ENCODE data around the gene ZNF546. TPM values are rescaled to one million over a fixed set of nuclear protein-coding genes. Genes with fewer than 3 reads are reported as not detected.

Gene ZNF546
- total RNA-seq, 1 experiment from 2014 or later: 3.6 TPM

- no peaks in the 10 kb centered on the region for H4K20me1 ChIP-seq (ENCODE audit: insufficient read depth)
- ChIA-PET POLR2A (ENCODE audit: unreplicated experiment) (no interaction called here), CTCF (no interaction called here)
- H3K4me3 ChIP-seq: no peak overlapping the region
- H3K4me1 ChIP-seq (replicated peaks; ENCODE audit: insufficient read depth): peaks cover 13% of the 10 kb centered on the region
- H3K79me2 ChIP-seq (ENCODE audit: low read depth): peaks cover 28% of the 10 kb centered on the region
- no peak overlapping the region for H2AFZ ChIP-seq
- no peaks in the 10 kb centered on the region for H3K9me2 ChIP-seq (ENCODE audit: insufficient read depth)
- peaks cover 14% of the 10 kb centered on the region; the same call in 1 of the 2 replicates for H3K36me3 ChIP-seq (ENCODE audit: low read depth)
- no peaks in the 10 kb centered on the region for H3K9me3 ChIP-seq (ENCODE audit: insufficient read depth, low read depth)
- H3K27ac ChIP-seq: no peak overlapping the region
- no peaks in the 10 kb centered on the region for H3K27me3 ChIP-seq (ENCODE audit: insufficient read depth, low read depth)
- no peaks in the 10 kb centered on the region; the same call in 1 of the 2 replicates for H3F3A ChIP-seq (ENCODE audit: insufficient read depth, low read depth)
- DNase-seq: no peak
- no peak overlapping the region for H3K4me2 ChIP-seq
- TF ChIP-seq EZH2 (IDR thresholded peaks at IDR 0.05; ENCODE audit: low read depth): no peak
- no peak for TF ChIP-seq CTCF (conservative IDR thresholded peaks at IDR 0.05)
- BruUV-seq (replicated peaks): no TSS peak
- intact Hi-C loops (cut with micrococcal nuclease; ENCODE audit: unreplicated experiment): no loop called here
Measured at GRCh38 chr19:39974377-39975155, 22.3 kb upstream of the ZNF546 start.

GRCh38 chr19:39982883-39983282 lies 14.0 kb upstream of the ZNF546 start:
- Histone ChIP-seq H3K27me3 (ENCODE audit: insufficient read depth, low read depth) (no peaks in the 10 kb centered on the region), H3K9me2 (ENCODE audit: insufficient read depth) (no peaks in the 10 kb centered on the region), H3K79me2 (ENCODE audit: low read depth) (no peaks in the 10 kb centered on the region), H3K4me1 (replicated peaks; ENCODE audit: insufficient read depth) (no peaks in the 10 kb centered on the region), H2AFZ (no peak overlapping the region), H3K4me2 (no peak overlapping the region), H3K36me3 (ENCODE audit: low read depth) (peaks cover 19% of the 10 kb centered on the region), H3F3A (ENCODE audit: insufficient read depth, low read depth) (peaks cover 16% of the 10 kb centered on the region), H3K27ac (no peak overlapping the region), H3K4me3 (no peak overlapping the region), H3K9me3 (ENCODE audit: insufficient read depth, low read depth) (peaks cover 23% of the 10 kb centered on the region), H4K20me1 (ENCODE audit: insufficient read depth) (peaks cover 5% of the 10 kb centered on the region; the same call in 1 of the 2 replicates)
- POLR2A ChIA-PET (ENCODE audit: unreplicated experiment): no interaction called here
- TF ChIP-seq CTCF (conservative IDR thresholded peaks at IDR 0.05) (no peak), EZH2 (IDR thresholded peaks at IDR 0.05; ENCODE audit: low read depth) (no peak)
- no peak for DNase-seq
- BruUV-seq (replicated peaks): no TSS peak
- intact Hi-C loops (cut with micrococcal nuclease; ENCODE audit: unreplicated experiment): no loop called here
- CTCF ChIA-PET: no interaction called here

- intact Hi-C loops (cut with micrococcal nuclease; ENCODE audit: unreplicated experiment): no loop called here
- POLR2A ChIA-PET (ENCODE audit: unreplicated experiment): no interaction called here
- Histone ChIP-seq H3K9me3 (ENCODE audit: insufficient read depth, low read depth) (peaks cover 24% of the 10 kb centered on the region), H3K27me3 (ENCODE audit: insufficient read depth, low read depth) (no peaks in the 10 kb centered on the region), H3K4me3 (no peak overlapping the region), H2AFZ (no peak overlapping the region), H3K36me3 (ENCODE audit: low read depth) (peaks cover 19% of the 10 kb centered on the region), H3F3A (ENCODE audit: insufficient read depth, low read depth) (peaks cover 16% of the 10 kb centered on the region), H3K79me2 (ENCODE audit: low read depth) (no peaks in the 10 kb centered on the region), H3K27ac (no peak overlapping the region), H4K20me1 (ENCODE audit: insufficient read depth) (peaks cover 5% of the 10 kb centered on the region; the same call in 1 of the 2 replicates), H3K4me1 (replicated peaks; ENCODE audit: insufficient read depth) (no peaks in the 10 kb centered on the region), H3K9me2 (ENCODE audit: insufficient read depth) (no peaks in the 10 kb centered on the region), H3K4me2 (no peak overlapping the region)
- TF ChIP-seq CTCF (conservative IDR thresholded peaks at IDR 0.05): no peak
- TF ChIP-seq EZH2 (IDR thresholded peaks at IDR 0.05; ENCODE audit: low read depth): no peak
- BruUV-seq (replicated peaks): no TSS peak
- no peak for DNase-seq
- CTCF ChIA-PET: no interaction called here
Measured at GRCh38 chr19:39983695-39984300, 13.1 kb upstream of the ZNF546 start.
